ENCODE results near the gene LHFPL6.

LHFPL6 gene

GRCh38 chr13:39586958-39587605, 15.9 kb downstream of the LHFPL6 start:
- H3K4me1 ChIP-seq (ENCODE audit: control insufficient read depth in 1 of 2, insufficient read depth in 1 of 2, low read depth in 1 of 2, low read length in 1 of 2): no peaks in the 10 kb centered on the region
- H3K27me3 ChIP-seq: no peaks in the 10 kb centered on the region
- no peaks in the 10 kb centered on the region for H3K36me3 ChIP-seq
- H3K27ac ChIP-seq: no peak overlapping the region
- H3K4me3 ChIP-seq (ENCODE audit: low read depth in 1 of 2, low read length in 1 of 2): no peak overlapping the region
- no peaks in the 10 kb centered on the region for H3K9me3 ChIP-seq
- TF ChIP-seq CTCF (IDR thresholded peaks at IDR 0.05): no peak

- no peak for TF ChIP-seq CTCF (IDR thresholded peaks at IDR 0.05)
- H3K36me3 ChIP-seq: no peaks in the 10 kb centered on the region
- no peaks in the 10 kb centered on the region for H3K27me3 ChIP-seq
- H3K9me3 ChIP-seq: no peaks in the 10 kb centered on the region
- no peak overlapping the region for H3K4me3 ChIP-seq (ENCODE audit: low read depth in 1 of 2, low read length in 1 of 2)
- no peaks in the 10 kb centered on the region for H3K4me1 ChIP-seq (ENCODE audit: control insufficient read depth in 1 of 2, insufficient read depth in 1 of 2, low read depth in 1 of 2, low read length in 1 of 2)
- no peak overlapping the region for H3K27ac ChIP-seq
Measured at GRCh38 chr13:39586151-39586550, 16.8 kb downstream of the LHFPL6 start.

GRCh38 chr13:39585219-39585618, 17.8 kb downstream of the LHFPL6 start:
- no peak for TF ChIP-seq CTCF (IDR thresholded peaks at IDR 0.05)
- Histone ChIP-seq H3K4me1 (ENCODE audit: control insufficient read depth in 1 of 2, insufficient read depth in 1 of 2, low read depth in 1 of 2, low read length in 1 of 2) (no peaks in the 10 kb centered on the region), H3K27ac (no peak overlapping the region), H3K4me3 (ENCODE audit: low read depth in 1 of 2, low read length in 1 of 2) (no peak overlapping the region), H3K36me3 (no peaks in the 10 kb centered on the region), H3K27me3 (no peaks in the 10 kb centered on the region), H3K9me3 (no peaks in the 10 kb centered on the region)

- no peak for TF ChIP-seq CTCF (IDR thresholded peaks at IDR 0.05)
- Histone ChIP-seq H3K4me1 (ENCODE audit: control insufficient read depth in 1 of 2, insufficient read depth in 1 of 2, low read depth in 1 of 2, low read length in 1 of 2) (no peaks in the 10 kb centered on the region), H3K9me3 (no peaks in the 10 kb centered on the region), H3K4me3 (ENCODE audit: low read depth in 1 of 2, low read length in 1 of 2) (no peak overlapping the region), H3K27ac (no peak overlapping the region), H3K36me3 (no peaks in the 10 kb centered on the region), H3K27me3 (no peaks in the 10 kb centered on the region)
Measured at GRCh38 chr13:39580881-39581575, 22.0 kb downstream of the LHFPL6 start.

GRCh38 chr13:39578821-39579291, 24.1 kb downstream of the LHFPL6 start:
- H3K27ac ChIP-seq: no peak overlapping the region
- H3K36me3 ChIP-seq: no peaks in the 10 kb centered on the region
- no peaks in the 10 kb centered on the region for H3K27me3 ChIP-seq
- no peaks in the 10 kb centered on the region for H3K4me1 ChIP-seq (ENCODE audit: control insufficient read depth in 1 of 2, insufficient read depth in 1 of 2, low read depth in 1 of 2, low read length in 1 of 2)
- no peak for TF ChIP-seq CTCF (IDR thresholded peaks at IDR 0.05)
- no peak overlapping the region for H3K4me3 ChIP-seq (ENCODE audit: low read depth in 1 of 2, low read length in 1 of 2)
- no peaks in the 10 kb centered on the region for H3K9me3 ChIP-seq
